Glutamatergic neuron (in vitro differentiated cells): ENCODE measurements around the gene PCSK5. TPM values are rescaled to one million over a fixed set of nuclear protein-coding genes. Genes with fewer than 3 reads are reported as not detected.
A peak's percentile ranks its signal among the peaks of the same experiment; 100 is the strongest.
"Not testable (repeated sequence)": the region's sequence is repeated elsewhere in the genome, so short reads cannot be mapped to it uniquely, and the experiment has no call there.

ENCODE experiments used
- DNase-seq: peaks from one replicate; pipeline ENCODE4 v3.0.0; 2022
- H3K27ac Mint-ChIP-seq: one replicate; pipeline ENCODE4 v1.8.0; 2020; ENCODE audit warnings: mild to moderate bottlenecking, mixed read lengths, inconsistent platforms; ENCODE audit not compliant: unreplicated experiment
- H3K27me3 Mint-ChIP-seq: one replicate; pipeline ENCODE4 v1.8.0; 2020; ENCODE audit warnings: mild to moderate bottlenecking, moderate library complexity, mixed read lengths, inconsistent platforms; ENCODE audit not compliant: unreplicated experiment
- H3K36me3 Mint-ChIP-seq: one replicate; pipeline ENCODE4 v1.8.0; 2020; ENCODE audit warnings: mild to moderate bottlenecking, mixed read lengths, inconsistent platforms; ENCODE audit not compliant: unreplicated experiment
- H3K4me1 Mint-ChIP-seq: one replicate; pipeline ENCODE4 v1.8.0; 2020; ENCODE audit warnings: mild to moderate bottlenecking, low read depth, mixed read lengths, inconsistent platforms; ENCODE audit not compliant: unreplicated experiment
- H3K4me3 Mint-ChIP-seq: one replicate; pipeline ENCODE4 v1.8.0; 2020; ENCODE audit warnings: mild to moderate bottlenecking, mixed read lengths, inconsistent platforms; ENCODE audit not compliant: unreplicated experiment
- H3K9me3 Mint-ChIP-seq: one replicate; pipeline ENCODE4 v1.8.0; 2020; ENCODE audit warnings: mild to moderate bottlenecking, moderate library complexity, mixed read lengths, inconsistent platforms; ENCODE audit not compliant: unreplicated experiment
- total RNA-seq: library from RNA; stranded (reverse); fragmentation: NEBNext Ultra II Directional; extraction: Animal tissue kit (Norgen Biotek cat#: 25700); gene quantifications from one replicate; pipeline ENCODE4 v1.2.1, GENCODE V29; 2021; ENCODE audit not compliant: unreplicated experiment
- TF ChIP-seq, protein P1 (sequence below): fragments of 200-600 bp; sonication (generic); IDR thresholded peaks from one replicate; pipeline ENCODE4 v1.5.0; 2021; ENCODE audit not compliant: partially characterized antibody, unreplicated experiment

PCSK5 gene
- total RNA-seq, 1 donor from 2014 or later = 9.6 TPM

DNA sequence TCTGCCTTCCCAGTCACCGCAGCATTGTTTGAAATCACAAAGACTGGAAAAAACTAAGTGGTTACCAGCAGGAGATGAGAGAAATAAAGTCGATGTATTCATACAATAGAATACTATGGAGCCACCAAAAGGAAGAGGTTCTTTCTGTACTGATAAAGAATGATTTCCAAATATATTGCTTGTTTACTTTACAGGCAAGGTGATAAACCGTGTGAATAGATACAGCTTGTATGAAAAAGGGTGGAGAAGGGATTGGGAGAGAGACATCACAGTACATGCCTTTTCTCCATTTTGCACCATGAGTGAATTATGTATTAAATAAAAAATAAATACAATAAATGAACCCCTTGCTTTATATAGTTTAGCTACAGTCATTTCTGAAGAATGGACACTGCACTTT, 412.1 kb downstream of the PCSK5 start:
- TF ChIP-seq, protein P1, sequence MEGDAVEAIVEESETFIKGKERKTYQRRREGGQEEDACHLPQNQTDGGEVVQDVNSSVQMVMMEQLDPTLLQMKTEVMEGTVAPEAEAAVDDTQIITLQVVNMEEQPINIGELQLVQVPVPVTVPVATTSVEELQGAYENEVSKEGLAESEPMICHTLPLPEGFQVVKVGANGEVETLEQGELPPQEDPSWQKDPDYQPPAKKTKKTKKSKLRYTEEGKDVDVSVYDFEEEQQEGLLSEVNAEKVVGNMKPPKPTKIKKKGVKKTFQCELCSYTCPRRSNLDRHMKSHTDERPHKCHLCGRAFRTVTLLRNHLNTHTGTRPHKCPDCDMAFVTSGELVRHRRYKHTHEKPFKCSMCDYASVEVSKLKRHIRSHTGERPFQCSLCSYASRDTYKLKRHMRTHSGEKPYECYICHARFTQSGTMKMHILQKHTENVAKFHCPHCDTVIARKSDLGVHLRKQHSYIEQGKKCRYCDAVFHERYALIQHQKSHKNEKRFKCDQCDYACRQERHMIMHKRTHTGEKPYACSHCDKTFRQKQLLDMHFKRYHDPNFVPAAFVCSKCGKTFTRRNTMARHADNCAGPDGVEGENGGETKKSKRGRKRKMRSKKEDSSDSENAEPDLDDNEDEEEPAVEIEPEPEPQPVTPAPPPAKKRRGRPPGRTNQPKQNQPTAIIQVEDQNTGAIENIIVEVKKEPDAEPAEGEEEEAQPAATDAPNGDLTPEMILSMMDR = no peak
- Mint-ChIP-seq H3K4me1 (peaks cover 3% of the 10 kb centered on the region), H3K27ac (no peak overlapping the region), H3K9me3 (no peaks in the 10 kb centered on the region), H3K36me3 (no peaks in the 10 kb centered on the region), H3K4me3 (no peak overlapping the region), H3K27me3 (peaks cover 2% of the 10 kb centered on the region)
- DNase-seq = no peak

DNA sequence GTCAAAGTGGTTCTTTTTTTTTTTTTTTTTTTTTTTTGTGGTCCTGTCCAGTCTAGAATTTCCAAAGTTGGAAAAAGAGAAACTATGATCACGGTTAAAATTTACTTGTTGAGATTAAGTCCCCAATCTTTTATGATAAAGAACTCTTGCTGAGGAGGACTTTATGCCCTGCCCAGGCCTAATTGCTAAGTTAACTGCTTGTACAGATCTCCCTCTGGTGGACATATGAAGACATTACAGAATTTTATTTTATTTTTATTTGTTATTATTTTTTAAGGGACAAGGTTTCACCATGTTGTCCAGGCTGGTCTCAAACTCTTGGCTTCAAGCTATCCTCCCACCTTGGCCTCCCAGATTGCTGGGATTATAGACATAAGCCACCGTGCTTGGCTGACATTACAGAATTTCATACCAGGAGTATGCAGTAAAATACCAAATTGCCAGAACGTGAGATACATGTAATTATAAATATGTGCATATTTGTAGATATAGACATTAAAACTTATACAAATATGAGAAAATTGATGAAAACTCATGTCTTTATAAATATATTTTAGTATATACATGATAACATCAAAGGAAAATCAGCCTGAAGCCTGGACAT, 412.6 kb downstream of the PCSK5 start:
- H3K27me3 Mint-ChIP-seq = peaks cover 2% of the 10 kb centered on the region
- H3K4me3 Mint-ChIP-seq = no peak overlapping the region
- no peak overlapping the region for H3K27ac Mint-ChIP-seq
- no peaks in the 10 kb centered on the region for H3K9me3 Mint-ChIP-seq
- DNase-seq = no peak
- peaks cover 3% of the 10 kb centered on the region for H3K4me1 Mint-ChIP-seq
- TF ChIP-seq, protein P1 = peak; percentile 84
- no peaks in the 10 kb centered on the region for H3K36me3 Mint-ChIP-seq

DNA sequence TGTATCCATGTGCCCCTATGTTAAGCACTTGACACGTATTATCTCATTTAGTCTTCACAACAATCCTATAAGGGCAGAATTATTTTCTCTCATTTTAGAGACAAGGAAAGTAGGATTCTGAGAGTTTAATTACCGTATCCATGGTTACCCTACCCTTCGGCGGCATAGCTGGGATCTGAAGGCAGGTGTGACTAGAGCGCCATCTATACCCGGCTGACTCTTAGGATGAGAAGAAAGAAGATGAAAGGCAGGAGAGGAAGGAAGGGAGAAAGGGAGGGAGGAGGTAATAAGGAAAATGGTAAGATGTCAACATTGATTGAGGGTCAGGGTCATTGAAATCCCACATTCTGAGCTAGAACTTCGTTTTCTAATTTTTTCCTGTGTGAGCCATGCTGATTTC, 416.6 kb downstream of the PCSK5 start:
- not testable (repeated sequence) for DNase-seq, H3K27ac Mint-ChIP-seq, H3K4me3 Mint-ChIP-seq, H3K9me3 Mint-ChIP-seq, H3K36me3 Mint-ChIP-seq, H3K27me3 Mint-ChIP-seq, H3K4me1 Mint-ChIP-seq

DNA sequence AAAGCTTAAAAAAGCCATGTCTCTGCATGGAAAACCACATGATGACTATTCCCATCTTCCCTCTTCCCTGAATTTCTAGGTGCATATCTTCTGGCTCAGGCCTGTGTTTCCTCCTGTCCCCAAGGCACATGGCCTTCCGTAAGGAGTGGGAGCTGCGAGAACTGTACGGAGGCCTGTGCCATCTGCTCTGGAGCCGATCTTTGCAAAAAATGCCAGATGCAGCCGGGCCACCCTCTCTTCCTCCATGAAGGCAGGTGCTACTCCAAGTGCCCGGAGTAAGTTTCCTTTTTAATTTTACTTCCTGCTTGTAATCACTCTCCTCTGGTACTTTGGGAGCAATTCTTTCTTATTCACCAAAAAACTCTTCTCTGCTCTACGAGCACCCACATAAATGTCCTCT, 420.1 kb downstream of the PCSK5 start:
- TF ChIP-seq, protein P1 = no peak
- H3K36me3 Mint-ChIP-seq = no peaks in the 10 kb centered on the region
- H3K4me1 Mint-ChIP-seq = peaks cover 4% of the 10 kb centered on the region
- no peak for DNase-seq
- no peak overlapping the region for H3K4me3 Mint-ChIP-seq
- no peaks in the 10 kb centered on the region for H3K27me3 Mint-ChIP-seq
- H3K9me3 Mint-ChIP-seq = no peaks in the 10 kb centered on the region
- H3K27ac Mint-ChIP-seq = peak overlapping the region; percentile 19

DNA sequence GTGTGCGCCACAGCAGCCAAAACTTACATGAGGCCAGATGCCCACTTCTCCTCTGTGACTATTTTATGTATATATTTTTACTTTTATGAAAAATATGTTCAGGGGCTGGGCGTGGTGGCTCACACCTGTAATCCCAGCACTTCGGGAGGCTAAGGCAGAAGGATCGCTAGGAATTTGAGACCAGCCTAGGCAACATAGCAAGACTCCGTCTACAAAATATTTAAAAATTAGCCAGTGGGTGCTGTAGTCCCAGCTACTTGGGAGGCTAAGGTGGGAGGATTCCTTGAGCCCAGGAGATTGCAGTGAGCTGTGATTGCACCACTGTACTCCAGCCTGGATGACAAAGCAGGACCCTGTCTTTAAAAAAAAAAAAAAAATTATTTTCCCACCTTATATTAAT, 420.5 kb downstream of the PCSK5 start:
- H3K9me3 Mint-ChIP-seq = no peaks in the 10 kb centered on the region
- no peaks in the 10 kb centered on the region for H3K27me3 Mint-ChIP-seq
- no peak overlapping the region for H3K4me3 Mint-ChIP-seq
- DNase-seq = no peak
- no peaks in the 10 kb centered on the region for H3K36me3 Mint-ChIP-seq
- H3K4me1 Mint-ChIP-seq = peaks cover 4% of the 10 kb centered on the region
- TF ChIP-seq, protein P1 = no peak
- H3K27ac Mint-ChIP-seq = no peak overlapping the region
